ENCODE measurements around the gene MLLT10. TPM values are rescaled to one million over a fixed set of nuclear protein-coding genes. Genes with fewer than 3 reads are reported as not detected.
"Not testable (repeated sequence)": the region's sequence is repeated elsewhere in the genome, so short reads cannot be mapped to it uniquely, and the experiment has no call there.

MLLT10 gene
- total RNA-seq, 1 experiment from 2014 or later = 83.6 TPM

DNA sequence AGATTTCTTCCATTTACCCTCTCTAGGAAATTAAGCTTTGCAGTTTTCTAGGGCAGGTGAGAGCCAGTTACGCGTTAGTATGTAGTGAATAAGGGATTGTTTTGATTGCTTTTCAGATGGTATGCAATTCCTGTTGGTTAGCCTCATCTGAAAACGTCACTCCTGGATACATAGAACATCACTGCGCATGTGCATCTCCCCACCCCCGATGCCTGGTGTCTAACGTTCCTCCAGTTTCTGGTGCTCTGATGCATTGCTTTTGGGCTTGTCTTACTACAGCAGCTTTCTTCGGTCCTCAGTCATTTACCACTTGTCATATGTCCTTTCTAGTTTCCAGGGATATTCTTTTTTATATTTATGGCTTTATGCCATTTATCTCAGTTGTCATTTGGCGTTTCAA, 22.5 kb downstream of the MLLT10 start:
- Histone ChIP-seq H3K4me2 (ENCODE audit: low read depth, low read length, poor library complexity, severe bottlenecking) (no peak overlapping the region), H3K9ac (ENCODE audit: low read length) (no peak overlapping the region), H2AFZ (ENCODE audit: low read length) (no peak overlapping the region), H3K4me1 (ENCODE audit: low read length) (no peaks in the 10 kb centered on the region), H3K9me3 (ENCODE audit: low read length) (no peaks in the 10 kb centered on the region), H3K9me2 (replicated peaks; ENCODE audit: insufficient read depth, low read length) (no peaks in the 10 kb centered on the region), H3K79me2 (ENCODE audit: low read length) (peaks cover 89% of the 10 kb centered on the region), H3K27ac (ENCODE audit: low read length) (no peak overlapping the region), H4K20me1 (ENCODE audit: insufficient read depth, low read depth, low read length) (0 out of 2 replicates have a peak, but pooled peaks cover 3% of the 10 kb centered on the region), H3K4me3 (ENCODE audit: low read length) (no peak overlapping the region), H3K27me3 (ENCODE audit: low read length) (no peaks in the 10 kb centered on the region), H3K36me3 (ENCODE audit: insufficient read depth, low read length) (peaks cover 32% of the 10 kb centered on the region; the same call in 1 of the 2 replicates)
- DNase-seq = no peak

DNA sequence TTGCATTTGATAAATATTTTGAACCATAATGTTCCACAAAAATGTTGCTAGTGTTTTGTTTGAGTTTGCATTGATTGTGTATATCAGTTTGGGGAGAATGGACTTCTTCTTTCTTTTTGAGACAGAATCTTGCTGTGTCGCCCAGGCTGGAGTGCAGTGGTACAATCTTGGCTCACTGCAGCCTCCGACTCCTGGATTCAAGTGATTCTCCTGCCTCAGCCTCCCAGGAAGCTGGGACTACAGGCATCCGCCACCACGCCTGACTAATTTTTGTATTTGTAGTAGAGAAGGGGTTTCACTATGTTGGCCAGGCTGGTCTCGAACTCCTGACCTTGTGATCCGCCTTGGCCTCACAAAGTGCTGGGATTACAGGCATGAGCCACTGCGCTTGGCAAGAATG, 25.0 kb downstream of the MLLT10 start:
- not testable (repeated sequence) for H3K27ac ChIP-seq (ENCODE audit: low read length); DNase-seq; H3K4me2 ChIP-seq (ENCODE audit: low read depth, low read length, poor library complexity, severe bottlenecking); H2AFZ ChIP-seq (ENCODE audit: low read length); H4K20me1 ChIP-seq (ENCODE audit: insufficient read depth, low read depth, low read length); H3K27me3 ChIP-seq (ENCODE audit: low read length); H3K9me3 ChIP-seq (ENCODE audit: low read length); H3K4me3 ChIP-seq (ENCODE audit: low read length); H3K9me2 ChIP-seq (replicated peaks; ENCODE audit: insufficient read depth, low read length); H3K4me1 ChIP-seq (ENCODE audit: low read length); H3K9ac ChIP-seq (ENCODE audit: low read length)
- H3K36me3 ChIP-seq (ENCODE audit: insufficient read depth, low read length) = peaks cover 27% of the 10 kb centered on the region; the same call in 1 of the 2 replicates
- H3K79me2 ChIP-seq (ENCODE audit: low read length) = peaks cover 89% of the 10 kb centered on the region

DNA sequence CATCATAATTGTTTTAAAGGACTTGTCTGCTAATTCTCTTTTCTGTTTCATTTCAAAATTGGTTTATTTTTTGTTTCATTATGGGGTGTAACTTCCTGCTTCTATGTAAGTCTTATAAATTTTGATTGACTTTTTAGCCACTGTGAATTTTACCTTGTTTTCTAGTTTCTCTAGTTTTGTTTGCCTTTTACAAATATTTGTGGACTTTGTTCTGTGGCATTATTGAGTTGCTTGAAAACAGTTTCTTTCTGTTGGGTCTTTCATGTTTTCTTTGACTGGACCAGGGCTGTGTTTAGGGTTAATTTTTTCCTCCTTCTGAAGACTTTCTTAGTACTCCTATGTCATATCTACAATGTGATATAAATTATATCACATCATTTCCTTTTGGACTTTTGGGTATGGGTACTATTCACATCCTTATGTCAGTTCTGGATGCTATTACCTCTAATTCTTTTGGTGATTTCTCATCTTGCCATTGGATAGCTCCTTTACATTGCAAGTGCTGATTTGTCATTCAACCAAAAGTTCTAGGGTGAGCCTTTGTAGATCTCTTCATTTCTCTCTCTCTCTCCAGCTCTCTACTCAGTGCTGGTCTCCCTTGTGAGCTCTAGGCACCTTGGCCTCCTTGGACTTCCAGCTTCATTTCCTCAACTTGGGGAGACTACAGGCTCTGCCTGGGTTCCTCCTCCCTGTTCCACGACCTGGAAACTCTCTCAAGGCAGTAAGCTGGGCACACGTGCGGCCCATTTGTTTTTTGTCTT, 36.9 kb downstream of the MLLT10 start:
- Histone ChIP-seq H3K4me3 (ENCODE audit: low read length) (no peak overlapping the region), H2AFZ (ENCODE audit: low read length) (no peak overlapping the region), H4K20me1 (ENCODE audit: insufficient read depth, low read depth, low read length) (peaks cover 5% of the 10 kb centered on the region), H3K4me1 (ENCODE audit: low read length) (0 out of 2 replicates have a peak, but pooled peaks cover 2% of the 10 kb centered on the region), H3K27ac (ENCODE audit: low read length) (no peak overlapping the region), H3K36me3 (ENCODE audit: insufficient read depth, low read length) (peaks cover 4% of the 10 kb centered on the region; the same call in 1 of the 2 replicates), H3K9me3 (ENCODE audit: low read length) (no peaks in the 10 kb centered on the region), H3K27me3 (ENCODE audit: low read length) (no peaks in the 10 kb centered on the region), H3K9ac (ENCODE audit: low read length) (no peak overlapping the region), H3K79me2 (ENCODE audit: low read length) (peaks cover 97% of the 10 kb centered on the region), H3K4me2 (ENCODE audit: low read depth, low read length, poor library complexity, severe bottlenecking) (no peak overlapping the region), H3K9me2 (replicated peaks; ENCODE audit: insufficient read depth, low read length) (no peaks in the 10 kb centered on the region)
- no peak for DNase-seq

DNA sequence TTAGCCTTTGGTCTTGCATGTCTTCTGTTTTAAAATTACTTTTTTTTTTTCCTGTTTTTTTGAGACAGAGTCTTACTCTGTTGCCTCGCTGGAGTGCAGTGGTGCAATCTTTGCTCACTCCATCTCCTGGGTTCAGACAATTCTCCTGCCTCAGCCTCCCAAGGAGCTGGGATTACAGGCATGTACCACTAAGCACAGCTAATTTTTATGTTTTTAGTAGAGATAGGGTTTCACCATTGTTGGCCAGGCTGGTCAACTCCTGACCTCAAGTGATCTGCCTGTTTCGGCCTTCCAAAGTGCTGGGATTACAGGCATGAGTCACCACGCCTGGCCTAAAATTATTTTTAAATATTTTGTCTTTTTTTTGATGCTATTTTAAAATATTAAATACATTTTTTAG, 38.5 kb downstream of the MLLT10 start:
- Histone ChIP-seq H3K27me3 (ENCODE audit: low read length) (no peaks in the 10 kb centered on the region), H3K36me3 (ENCODE audit: insufficient read depth, low read length) (peaks cover 4% of the 10 kb centered on the region; the same call in 1 of the 2 replicates), H3K27ac (ENCODE audit: low read length) (no peak overlapping the region), H3K4me3 (ENCODE audit: low read length) (no peak overlapping the region), H3K9me3 (ENCODE audit: low read length) (no peaks in the 10 kb centered on the region), H2AFZ (ENCODE audit: low read length) (no peak overlapping the region), H3K79me2 (ENCODE audit: low read length) (peaks cover 96% of the 10 kb centered on the region), H4K20me1 (ENCODE audit: insufficient read depth, low read depth, low read length) (no peaks in the 10 kb centered on the region), H3K4me2 (ENCODE audit: low read depth, low read length, poor library complexity, severe bottlenecking) (no peak overlapping the region), H3K9ac (ENCODE audit: low read length) (no peak overlapping the region), H3K4me1 (ENCODE audit: low read length) (0 out of 2 replicates have a peak, but pooled peaks cover 2% of the 10 kb centered on the region), H3K9me2 (replicated peaks; ENCODE audit: insufficient read depth, low read length) (no peaks in the 10 kb centered on the region)
- DNase-seq = no peak

DNA sequence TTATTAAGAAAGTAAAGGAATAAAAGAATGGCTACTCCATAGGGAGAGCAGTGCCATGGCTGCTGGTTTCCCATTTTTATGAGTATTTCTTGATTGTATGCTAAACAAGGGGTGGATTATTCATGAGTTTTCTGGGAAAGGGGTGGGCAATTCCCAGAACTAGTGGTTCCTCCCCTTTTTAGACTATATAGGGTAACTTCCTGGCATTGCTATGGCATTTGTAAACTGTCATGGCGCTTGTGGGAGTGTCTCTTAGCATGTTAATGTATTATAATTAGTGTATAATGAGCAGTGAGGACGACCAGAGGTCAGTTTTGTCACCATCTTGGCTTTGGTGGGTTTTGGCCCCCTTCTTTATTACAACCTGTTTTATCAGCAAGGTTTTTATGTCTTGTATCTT, 40.5 kb downstream of the MLLT10 start:
- H3K79me2 ChIP-seq (ENCODE audit: low read length) = peaks cover 96% of the 10 kb centered on the region
- H3K4me3 ChIP-seq (ENCODE audit: low read length); H2AFZ ChIP-seq (ENCODE audit: low read length); H3K27me3 ChIP-seq (ENCODE audit: low read length); H3K27ac ChIP-seq (ENCODE audit: low read length); H3K9me2 ChIP-seq (replicated peaks; ENCODE audit: insufficient read depth, low read length); H4K20me1 ChIP-seq (ENCODE audit: insufficient read depth, low read depth, low read length); H3K9me3 ChIP-seq (ENCODE audit: low read length); H3K4me1 ChIP-seq (ENCODE audit: low read length); H3K36me3 ChIP-seq (ENCODE audit: insufficient read depth, low read length); DNase-seq; H3K4me2 ChIP-seq (ENCODE audit: low read depth, low read length, poor library complexity, severe bottlenecking); H3K9ac ChIP-seq (ENCODE audit: low read length): not testable (repeated sequence)

DNA sequence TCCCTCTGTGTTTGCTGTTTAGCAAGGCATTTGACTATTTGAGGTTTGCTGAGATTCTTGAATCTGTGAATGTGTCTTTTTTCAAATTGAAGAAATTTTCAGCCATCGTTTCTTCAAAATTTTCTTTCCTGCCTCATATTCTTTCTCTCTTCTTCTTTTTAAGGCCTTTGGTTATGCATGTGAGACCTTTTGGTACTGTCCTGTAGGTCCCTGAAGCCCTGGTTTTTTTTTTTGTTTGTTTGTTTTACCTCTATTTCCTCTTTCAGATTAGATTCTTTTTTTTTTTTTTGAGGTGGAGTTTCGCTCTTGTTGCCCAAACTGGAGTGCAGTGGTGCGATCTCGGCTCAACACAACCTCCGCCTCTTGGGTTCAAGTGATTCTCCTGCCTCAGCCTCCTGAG, 45.3 kb downstream of the MLLT10 start:
- peaks cover 92% of the 10 kb centered on the region for H3K79me2 ChIP-seq (ENCODE audit: low read length)
- H3K9ac ChIP-seq (ENCODE audit: low read length) = no peak overlapping the region

DNA sequence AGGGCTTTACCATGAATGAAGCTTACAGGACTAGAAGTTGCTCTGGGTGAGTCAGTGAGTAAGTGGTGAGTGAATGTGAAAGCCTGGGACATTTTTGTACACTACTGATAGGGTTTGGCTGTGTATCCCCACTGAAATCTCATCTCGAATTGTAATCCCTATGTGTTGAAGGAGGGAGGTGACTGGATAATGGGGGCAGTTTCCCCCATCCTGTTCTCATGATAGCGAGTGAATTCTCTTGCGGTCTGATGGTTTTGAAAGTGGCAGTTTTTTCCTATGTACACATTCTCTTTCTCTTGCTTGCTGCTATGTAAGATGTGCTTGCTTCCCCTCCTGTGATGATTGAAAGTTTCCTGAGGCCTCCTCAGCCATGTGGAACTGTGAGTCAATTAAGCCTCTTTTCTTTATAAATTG, 47.4 kb downstream of the MLLT10 start:
- not testable (repeated sequence) for H3K4me3 ChIP-seq (ENCODE audit: low read length); H3K9ac ChIP-seq (ENCODE audit: low read length); H2AFZ ChIP-seq (ENCODE audit: low read length); H3K27ac ChIP-seq (ENCODE audit: low read length); H3K4me1 ChIP-seq (ENCODE audit: low read length); H4K20me1 ChIP-seq (ENCODE audit: insufficient read depth, low read depth, low read length); H3K36me3 ChIP-seq (ENCODE audit: insufficient read depth, low read length); H3K9me3 ChIP-seq (ENCODE audit: low read length); H3K27me3 ChIP-seq (ENCODE audit: low read length); H3K4me2 ChIP-seq (ENCODE audit: low read depth, low read length, poor library complexity, severe bottlenecking); H3K9me2 ChIP-seq (replicated peaks; ENCODE audit: insufficient read depth, low read length); DNase-seq
- peaks cover 89% of the 10 kb centered on the region for H3K79me2 ChIP-seq (ENCODE audit: low read length)

More for the DNA sequence above, 45.3 kb downstream of the MLLT10 start:
- Histone ChIP-seq H3K27me3 (ENCODE audit: low read length) (no peaks in the 10 kb centered on the region), H3K9me3 (ENCODE audit: low read length) (no peaks in the 10 kb centered on the region), H2AFZ (ENCODE audit: low read length) (no peak overlapping the region), H3K4me1 (ENCODE audit: low read length) (no peaks in the 10 kb centered on the region), H3K4me2 (ENCODE audit: low read depth, low read length, poor library complexity, severe bottlenecking) (no peak overlapping the region), H4K20me1 (ENCODE audit: insufficient read depth, low read depth, low read length) (no peaks in the 10 kb centered on the region), H3K27ac (ENCODE audit: low read length) (no peak overlapping the region), H3K36me3 (ENCODE audit: insufficient read depth, low read length) (peaks cover 4% of the 10 kb centered on the region; the same call in 1 of the 2 replicates), H3K4me3 (ENCODE audit: low read length) (no peak overlapping the region), H3K9me2 (replicated peaks; ENCODE audit: insufficient read depth, low read length) (no peaks in the 10 kb centered on the region)
- no peak for DNase-seq

DNA sequence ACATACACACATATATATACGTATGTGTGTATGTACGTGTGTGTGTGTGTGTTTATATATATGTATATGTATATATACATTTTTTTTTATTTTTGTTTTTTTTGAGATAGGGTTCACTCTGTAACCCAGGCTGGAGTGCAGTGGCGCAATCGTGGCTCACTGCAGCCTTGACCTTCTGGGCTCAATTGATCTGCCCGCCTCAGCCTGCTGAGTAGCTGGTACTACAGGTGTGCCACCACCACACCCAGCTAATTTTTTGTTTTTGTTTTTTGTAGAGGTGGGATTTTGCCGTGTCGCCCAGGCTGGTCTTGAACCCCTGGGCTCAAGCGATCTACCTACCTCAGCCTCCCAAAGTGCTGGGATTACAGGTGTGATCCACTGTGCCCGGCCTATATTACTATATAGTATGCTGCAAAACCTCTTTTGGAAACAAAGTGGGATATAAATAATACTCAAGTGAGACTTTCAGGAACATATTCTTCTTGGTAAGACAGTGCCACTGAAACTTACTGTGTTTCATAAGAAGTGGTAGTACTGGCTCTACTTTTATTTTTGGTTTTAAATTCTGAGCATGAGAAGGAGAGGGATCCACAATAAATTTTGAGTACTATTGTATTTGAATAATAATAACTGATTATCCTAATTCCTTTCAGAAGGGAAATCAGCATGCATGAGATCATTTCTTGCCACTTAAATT, 51.0 kb downstream of the MLLT10 start:
- no peaks in the 10 kb centered on the region for H3K9me3 ChIP-seq (ENCODE audit: low read length)
- DNase-seq = no peak
- no peaks in the 10 kb centered on the region for H3K9me2 ChIP-seq (replicated peaks; ENCODE audit: insufficient read depth, low read length)
- H2AFZ ChIP-seq (ENCODE audit: low read length) = no peak overlapping the region
- H3K79me2 ChIP-seq (ENCODE audit: low read length) = peaks cover 89% of the 10 kb centered on the region
- no peaks in the 10 kb centered on the region for H3K4me1 ChIP-seq (ENCODE audit: low read length)
- no peak overlapping the region for H3K4me3 ChIP-seq (ENCODE audit: low read length)
- H3K27ac ChIP-seq (ENCODE audit: low read length) = no peak overlapping the region
- H3K36me3 ChIP-seq (ENCODE audit: insufficient read depth, low read length) = peaks cover 13% of the 10 kb centered on the region; the same call in 1 of the 2 replicates
- H3K4me2 ChIP-seq (ENCODE audit: low read depth, low read length, poor library complexity, severe bottlenecking) = no peak overlapping the region
- H3K9ac ChIP-seq (ENCODE audit: low read length) = no peak overlapping the region
- H3K27me3 ChIP-seq (ENCODE audit: low read length) = no peaks in the 10 kb centered on the region
- H4K20me1 ChIP-seq (ENCODE audit: insufficient read depth, low read depth, low read length) = no peaks in the 10 kb centered on the region

All from Karpas-422 (cell line).